ENCODE results near the gene CPM.

Gene CPM

GRCh38 chr12:68977335-68977734 lies 44.4 kb upstream of the CPM start:
- no peak for TF ChIP-seq TAF1 (IDR thresholded peaks at IDR 0.05; ENCODE audit: borderline replicate concordance, insufficient read depth, low read length)
- no peak for TF ChIP-seq SIN3A (IDR thresholded peaks at IDR 0.05; ENCODE audit: borderline replicate concordance, insufficient read depth, low read length)
- no peak for TF ChIP-seq POLR2AphosphoS5 (IDR thresholded peaks at IDR 0.05; ENCODE audit: low read depth, low read length)
- TF ChIP-seq REST (IDR thresholded peaks at IDR 0.05; ENCODE audit: insufficient read depth in 1 of 2, low read depth in 2 of 2, low read length in 2 of 2), result no peak
- TF ChIP-seq FOXP2 (optimal IDR thresholded peaks at IDR 0.05; ENCODE audit: borderline replicate concordance, extremely low read depth, extremely low read length, insufficient read depth), result no peak

GRCh38 chr12:68976395-68976841 lies 43.4 kb upstream of the CPM start:
- no peak for TF ChIP-seq FOXP2 (optimal IDR thresholded peaks at IDR 0.05; ENCODE audit: borderline replicate concordance, extremely low read depth, extremely low read length, insufficient read depth)
- TF ChIP-seq SIN3A (IDR thresholded peaks at IDR 0.05; ENCODE audit: borderline replicate concordance, insufficient read depth, low read length), result no peak
- no peak for TF ChIP-seq TAF1 (IDR thresholded peaks at IDR 0.05; ENCODE audit: borderline replicate concordance, insufficient read depth, low read length)
- TF ChIP-seq POLR2AphosphoS5 (IDR thresholded peaks at IDR 0.05; ENCODE audit: low read depth, low read length), result no peak
- no peak for TF ChIP-seq REST (IDR thresholded peaks at IDR 0.05; ENCODE audit: insufficient read depth in 1 of 2, low read depth in 2 of 2, low read length in 2 of 2)

- TF ChIP-seq REST (IDR thresholded peaks at IDR 0.05; ENCODE audit: insufficient read depth in 1 of 2, low read depth in 2 of 2, low read length in 2 of 2), result no peak
Measured at GRCh38 chr12:68975811-68976210, 42.8 kb upstream of the CPM start.

- TF ChIP-seq FOXP2 (optimal IDR thresholded peaks at IDR 0.05; ENCODE audit: borderline replicate concordance, extremely low read depth, extremely low read length, insufficient read depth), result no peak
- TF ChIP-seq TAF1 (IDR thresholded peaks at IDR 0.05; ENCODE audit: borderline replicate concordance, insufficient read depth, low read length), result no peak
- TF ChIP-seq SIN3A (IDR thresholded peaks at IDR 0.05; ENCODE audit: borderline replicate concordance, insufficient read depth, low read length), result no peak
- no peak for TF ChIP-seq POLR2AphosphoS5 (IDR thresholded peaks at IDR 0.05; ENCODE audit: low read depth, low read length)
- no peak for TF ChIP-seq REST (IDR thresholded peaks at IDR 0.05; ENCODE audit: insufficient read depth in 1 of 2, low read depth in 2 of 2, low read length in 2 of 2)
Measured at GRCh38 chr12:68972595-68972994, 39.6 kb upstream of the CPM start.

GRCh38 chr12:68971404-68971803 lies 38.4 kb upstream of the CPM start:
- no peak for TF ChIP-seq TAF1 (IDR thresholded peaks at IDR 0.05; ENCODE audit: borderline replicate concordance, insufficient read depth, low read length)
- no peak for TF ChIP-seq REST (IDR thresholded peaks at IDR 0.05; ENCODE audit: insufficient read depth in 1 of 2, low read depth in 2 of 2, low read length in 2 of 2)
- TF ChIP-seq FOXP2 (optimal IDR thresholded peaks at IDR 0.05; ENCODE audit: borderline replicate concordance, extremely low read depth, extremely low read length, insufficient read depth), result no peak

All from PFSK-1 (cell line).